ENCODE results near the gene SIPA1L3.

SIPA1L3 gene

DNA sequence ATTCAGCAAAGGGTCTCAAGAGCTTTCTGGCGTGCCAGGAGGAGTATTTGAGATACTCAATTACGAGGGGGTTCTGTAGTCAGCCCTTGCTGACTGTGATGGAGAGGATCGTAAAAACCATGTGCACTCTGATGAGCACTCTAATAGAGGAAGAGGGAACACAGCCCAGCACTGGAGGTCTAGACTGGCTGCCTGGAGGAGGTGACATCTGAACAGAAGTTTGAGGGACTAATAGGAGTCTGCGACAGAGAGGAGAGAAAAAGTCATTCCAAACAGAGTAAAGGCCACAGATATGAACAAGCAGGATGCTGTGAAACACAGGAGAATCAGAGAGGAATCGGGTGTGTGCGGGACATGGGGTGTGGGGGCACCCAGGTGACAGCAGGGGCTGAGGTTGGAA lies 237.7 kb downstream of the SIPA1L3 start:
- H3K9ac ChIP-seq (ENCODE audit: low read length) = no peak overlapping the region
- H4K20me1 ChIP-seq (ENCODE audit: low read depth, low read length) = no peaks in the 10 kb centered on the region
- no peak for TF ChIP-seq EZH2phosphoT487 (conservative IDR thresholded peaks at IDR 0.05; ENCODE audit: low read length)
- TF ChIP-seq, protein P1, sequence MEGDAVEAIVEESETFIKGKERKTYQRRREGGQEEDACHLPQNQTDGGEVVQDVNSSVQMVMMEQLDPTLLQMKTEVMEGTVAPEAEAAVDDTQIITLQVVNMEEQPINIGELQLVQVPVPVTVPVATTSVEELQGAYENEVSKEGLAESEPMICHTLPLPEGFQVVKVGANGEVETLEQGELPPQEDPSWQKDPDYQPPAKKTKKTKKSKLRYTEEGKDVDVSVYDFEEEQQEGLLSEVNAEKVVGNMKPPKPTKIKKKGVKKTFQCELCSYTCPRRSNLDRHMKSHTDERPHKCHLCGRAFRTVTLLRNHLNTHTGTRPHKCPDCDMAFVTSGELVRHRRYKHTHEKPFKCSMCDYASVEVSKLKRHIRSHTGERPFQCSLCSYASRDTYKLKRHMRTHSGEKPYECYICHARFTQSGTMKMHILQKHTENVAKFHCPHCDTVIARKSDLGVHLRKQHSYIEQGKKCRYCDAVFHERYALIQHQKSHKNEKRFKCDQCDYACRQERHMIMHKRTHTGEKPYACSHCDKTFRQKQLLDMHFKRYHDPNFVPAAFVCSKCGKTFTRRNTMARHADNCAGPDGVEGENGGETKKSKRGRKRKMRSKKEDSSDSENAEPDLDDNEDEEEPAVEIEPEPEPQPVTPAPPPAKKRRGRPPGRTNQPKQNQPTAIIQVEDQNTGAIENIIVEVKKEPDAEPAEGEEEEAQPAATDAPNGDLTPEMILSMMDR (IDR thresholded peaks at IDR 0.05; ENCODE audit: insufficient read depth, low read length, poor library complexity, severe bottlenecking) = no peak
- no peaks in the 10 kb centered on the region for H3K9me3 ChIP-seq (ENCODE audit: insufficient read depth, low read length)
- no peaks in the 10 kb centered on the region for H3F3A ChIP-seq (ENCODE audit: insufficient read depth)
- no peaks in the 10 kb centered on the region for H3K9me2 ChIP-seq (replicated peaks; ENCODE audit: insufficient read depth, low read length)
- H3K4me3 ChIP-seq (ENCODE audit: insufficient read depth, low read length, poor library complexity, severe bottlenecking) = no peak overlapping the region
- H2AFZ ChIP-seq (ENCODE audit: low read depth, low read length, severe bottlenecking) = no peak overlapping the region
- no peaks in the 10 kb centered on the region; the same call in 1 of the 2 replicates for H3K79me2 ChIP-seq (ENCODE audit: insufficient read depth, low read length)
- H3K36me3 ChIP-seq (ENCODE audit: low read length) = peaks cover 11% of the 10 kb centered on the region; the same call in 1 of the 2 replicates
- H3K27ac ChIP-seq (ENCODE audit: low read depth, low read length) = no peak overlapping the region
- H3K4me2 ChIP-seq (ENCODE audit: low read depth, low read length, poor library complexity, severe bottlenecking) = no peak overlapping the region
- no peaks in the 10 kb centered on the region for H3K27me3 ChIP-seq (ENCODE audit: low read length)

DNA sequence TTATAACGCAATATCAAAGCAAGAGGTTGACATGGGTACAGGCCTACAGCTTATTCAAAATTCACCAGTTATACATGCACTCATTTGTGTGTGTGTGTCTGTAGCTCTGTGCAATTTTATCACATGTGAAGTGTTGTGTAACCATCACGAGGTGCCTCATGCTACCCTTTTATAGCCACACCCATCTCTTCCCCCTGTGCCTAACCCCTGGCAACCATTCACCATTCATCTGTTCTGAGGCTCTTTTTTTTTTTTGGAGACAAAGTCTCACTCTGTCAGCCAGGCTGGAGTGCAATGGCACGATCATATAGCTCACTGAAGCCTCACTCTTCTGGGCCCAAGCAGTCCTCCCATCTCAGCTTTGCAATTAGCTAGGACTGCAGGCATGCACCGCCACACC lies 238.6 kb downstream of the SIPA1L3 start:
- TF ChIP-seq, protein P1 (IDR thresholded peaks at IDR 0.05; ENCODE audit: insufficient read depth, low read length, poor library complexity, severe bottlenecking) = no peak
- no peak for TF ChIP-seq EZH2phosphoT487 (conservative IDR thresholded peaks at IDR 0.05; ENCODE audit: low read length)
- H3K9me3 ChIP-seq (ENCODE audit: insufficient read depth, low read length) = no peaks in the 10 kb centered on the region
- H3K9ac ChIP-seq (ENCODE audit: low read length) = no peak overlapping the region
- no peaks in the 10 kb centered on the region for H4K20me1 ChIP-seq (ENCODE audit: low read depth, low read length)
- no peak overlapping the region for H3K27ac ChIP-seq (ENCODE audit: low read depth, low read length)
- H3K4me2 ChIP-seq (ENCODE audit: low read depth, low read length, poor library complexity, severe bottlenecking) = no peak overlapping the region
- H3F3A ChIP-seq (ENCODE audit: insufficient read depth) = no peaks in the 10 kb centered on the region
- no peak overlapping the region for H3K4me3 ChIP-seq (ENCODE audit: insufficient read depth, low read length, poor library complexity, severe bottlenecking)
- H3K9me2 ChIP-seq (replicated peaks; ENCODE audit: insufficient read depth, low read length) = no peaks in the 10 kb centered on the region
- no peaks in the 10 kb centered on the region; the same call in 1 of the 2 replicates for H3K79me2 ChIP-seq (ENCODE audit: insufficient read depth, low read length)
- H3K27me3 ChIP-seq (ENCODE audit: low read length) = no peaks in the 10 kb centered on the region
- H3K36me3 ChIP-seq (ENCODE audit: low read length) = peaks cover 11% of the 10 kb centered on the region; the same call in 1 of the 2 replicates
- no peak overlapping the region for H2AFZ ChIP-seq (ENCODE audit: low read depth, low read length, severe bottlenecking)

DNA sequence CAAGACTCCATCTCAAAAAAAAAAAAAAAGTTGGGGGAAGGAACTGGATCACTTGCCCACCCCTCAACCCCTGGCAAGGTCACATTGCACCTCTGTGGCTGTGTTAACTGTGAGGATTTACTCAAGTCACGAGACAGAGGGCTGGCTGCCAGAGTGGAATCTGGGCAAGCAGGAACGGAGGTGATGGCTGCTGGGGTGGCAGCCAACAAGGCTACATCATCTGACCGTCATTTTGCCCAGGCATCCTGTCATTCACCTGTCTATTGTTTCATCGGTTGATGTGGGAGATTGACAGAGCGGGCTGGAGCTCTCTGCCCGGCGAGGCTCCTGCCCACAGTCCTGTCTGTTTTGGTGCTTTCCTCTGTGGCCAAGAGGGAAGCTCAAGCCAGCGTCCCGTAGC lies 241.3 kb downstream of the SIPA1L3 start:
- Histone ChIP-seq H3K4me3 (ENCODE audit: insufficient read depth, low read length, poor library complexity, severe bottlenecking) (no peak overlapping the region), H3K27me3 (ENCODE audit: low read length) (no peaks in the 10 kb centered on the region), H3K9ac (ENCODE audit: low read length) (no peak overlapping the region), H3K36me3 (ENCODE audit: low read length) (peaks cover 11% of the 10 kb centered on the region; the same call in 1 of the 2 replicates), H3K27ac (ENCODE audit: low read depth, low read length) (no peak overlapping the region), H3K9me2 (replicated peaks; ENCODE audit: insufficient read depth, low read length) (no peaks in the 10 kb centered on the region), H3K4me2 (ENCODE audit: low read depth, low read length, poor library complexity, severe bottlenecking) (no peak overlapping the region), H4K20me1 (ENCODE audit: low read depth, low read length) (no peaks in the 10 kb centered on the region), H3K79me2 (ENCODE audit: insufficient read depth, low read length) (no peaks in the 10 kb centered on the region; the same call in 1 of the 2 replicates), H3K9me3 (ENCODE audit: insufficient read depth, low read length) (no peaks in the 10 kb centered on the region), H2AFZ (ENCODE audit: low read depth, low read length, severe bottlenecking) (no peak overlapping the region), H3F3A (ENCODE audit: insufficient read depth) (no peaks in the 10 kb centered on the region)
- TF ChIP-seq, protein P1 (IDR thresholded peaks at IDR 0.05; ENCODE audit: insufficient read depth, low read length, poor library complexity, severe bottlenecking) = no peak
- no peak for TF ChIP-seq EZH2phosphoT487 (conservative IDR thresholded peaks at IDR 0.05; ENCODE audit: low read length)

Measured in SU-DHL-6 (cell line).